NCI-H446 (cell line): ENCODE data around the gene ADCK2.
"Not testable (repeated sequence)": the region's sequence is repeated elsewhere in the genome, so short reads cannot be mapped to it uniquely, and the experiment has no call there.

Source experiments
- DNase-seq, 2 experiments: peaks; one replicate each; lab custom pipeline; 2025; lab: John Stamatoyannopoulos, UW

The ADCK2 gene

GRCh38 chr7:140672382-140673062 lies at the start of gene ADCK2:
TSS of gene ADCK2 (plus strand) at chr7:140672945. CDS start at chr7:140673331, 386 bp downstream.
- DNase-seq, result peak in 1 of 2 experiments; percentile 37

- no peak for DNase-seq
These were observed 48.8 kb upstream of the ADCK2 start for GRCh38 chr7:140623980-140624379.

GRCh38 chr7:140624392-140625191 lies 48.2 kb upstream of the ADCK2 start:
- DNase-seq, result no peak

GRCh38 chr7:140625192-140625558 lies 47.6 kb upstream of the ADCK2 start:
- DNase-seq, result not testable (repeated sequence)

- DNase-seq, result peak; percentile 36 to 86
These were observed 46.6 kb upstream of the ADCK2 start for GRCh38 chr7:140625908-140626868.

- DNase-seq, result no peak
These were observed 41.7 kb upstream of the ADCK2 start for GRCh38 chr7:140631021-140631420.

GRCh38 chr7:140631602-140632001 lies 41.1 kb upstream of the ADCK2 start:
- DNase-seq, result no peak

- DNase-seq, result no peak
These were observed 37.4 kb upstream of the ADCK2 start for GRCh38 chr7:140635345-140635744.

- no peak for DNase-seq
These were observed 36.9 kb upstream of the ADCK2 start for GRCh38 chr7:140635816-140636215.

- DNase-seq, result no peak
These were observed 35.3 kb upstream of the ADCK2 start for GRCh38 chr7:140637400-140637799.

- DNase-seq, result no peak
These were observed 34.5 kb upstream of the ADCK2 start for GRCh38 chr7:140638173-140638791.

GRCh38 chr7:140639366-140640053 lies 33.2 kb upstream of the ADCK2 start:
- no peak for DNase-seq

- DNase-seq, result peak in 1 of 2 experiments; percentile 24
These were observed 32.6 kb upstream of the ADCK2 start for GRCh38 chr7:140640060-140640637.

GRCh38 chr7:140640727-140641523 lies 31.8 kb upstream of the ADCK2 start, which contains the start of gene DENND2A:
TSS of gene DENND2A (minus strand) at chr7:140640813. CDS start at chr7:140602397, 38,416 bp downstream.
- peak in 1 of 2 experiments; percentile 80 for DNase-seq

- DNase-seq, result no peak
These were observed 31.1 kb upstream of the ADCK2 start for GRCh38 chr7:140641524-140642195.

GRCh38 chr7:140643416-140643815 lies 29.3 kb upstream of the ADCK2 start:
- DNase-seq, result no peak

GRCh38 chr7:140644761-140645160 lies 28.0 kb upstream of the ADCK2 start:
- DNase-seq, result not testable (repeated sequence)

GRCh38 chr7:140645166-140645900 lies 27.4 kb upstream of the ADCK2 start:
- DNase-seq, result no peak
